Calu3 (cell line): ENCODE results near the gene KCNAB1. TPM values are rescaled to one million over a fixed set of nuclear protein-coding genes. Genes with fewer than 3 reads are reported as not detected.

Experiments
- BruUV-seq: library from RNA; stranded (reverse); fragments of 400-500 nt; replicated peaks from 2 replicates; lab custom pipeline; 2021; lab: Mats Ljungman, UMichigan
- CTCF ChIA-PET: fragments of 300-600 bp; sonication (Branson Sonifier 250); formaldehyde crosslinking; loops from one replicate; lab custom pipeline; 2022; ENCODE audit warnings: antibody characterized with exemption; lab: Charles Lee
- DNase-seq: peaks from one replicate; pipeline ENCODE4 v3.0.0; 2022
- H3K27ac Mint-ChIP-seq: one replicate; pipeline ENCODE4 v1.8.0; 2022; ENCODE audit warnings: mixed read lengths; ENCODE audit not compliant: unreplicated experiment
- H3K27me3 Mint-ChIP-seq: one replicate; pipeline ENCODE4 v1.8.0; 2022; ENCODE audit warnings: mixed read lengths; ENCODE audit not compliant: unreplicated experiment
- H3K36me3 Mint-ChIP-seq: one replicate; pipeline ENCODE4 v1.8.0; 2022; ENCODE audit warnings: mild to moderate bottlenecking, moderate library complexity, mixed read lengths; ENCODE audit not compliant: insufficient read depth, unreplicated experiment
- H3K4me1 Mint-ChIP-seq: one replicate; pipeline ENCODE4 v1.8.0; 2022; ENCODE audit warnings: mild to moderate bottlenecking, low read depth, mixed read lengths; ENCODE audit not compliant: unreplicated experiment
- H3K4me3 Mint-ChIP-seq: one replicate; pipeline ENCODE4 v1.8.0; 2022; ENCODE audit warnings: mild to moderate bottlenecking, low read depth, moderate library complexity, mixed read lengths; ENCODE audit not compliant: unreplicated experiment
- H3K9me3 Mint-ChIP-seq: one replicate; pipeline ENCODE4 v1.8.0; 2022; ENCODE audit warnings: low read depth, mixed read lengths; ENCODE audit not compliant: unreplicated experiment
- CTCF ChIP-seq: fragments of 200-600 bp; IDR thresholded peaks from one replicate; pipeline ENCODE4 v1.8.0; 2022; ENCODE audit warnings: antibody characterized with exemption; ENCODE audit not compliant: unreplicated experiment
- intact Hi-C: fragments of 100-400 bp; cut with micrococcal nuclease; formaldehyde crosslinking; loops from one replicate; pipeline ENCODE4 v1.10.0; 2022; ENCODE audit not compliant: unreplicated experiment
- total RNA-seq: library from RNA; stranded (reverse); gene quantifications from 2 replicates; pipeline ENCODE4 v1.2.3, GENCODE V29; 2022

Gene KCNAB1
- total RNA-seq, 1 experiment from 2014 or later, result 1.6 TPM

GRCh38 chr3:156297582-156297981 lies 177.2 kb downstream of the KCNAB1 start:
- H3K4me1 Mint-ChIP-seq, result no peaks in the 10 kb centered on the region
- H3K27me3 Mint-ChIP-seq, result peaks cover 13% of the 10 kb centered on the region
- CTCF ChIA-PET, result no interaction called here
- no TSS peak for BruUV-seq
- no peak overlapping the region for H3K27ac Mint-ChIP-seq
- intact Hi-C loops, result no loop called here
- no peaks in the 10 kb centered on the region for H3K36me3 Mint-ChIP-seq
- no peak overlapping the region for H3K4me3 Mint-ChIP-seq
- DNase-seq, result no peak
- no peaks in the 10 kb centered on the region for H3K9me3 Mint-ChIP-seq
- no peak for TF ChIP-seq CTCF

DNA sequence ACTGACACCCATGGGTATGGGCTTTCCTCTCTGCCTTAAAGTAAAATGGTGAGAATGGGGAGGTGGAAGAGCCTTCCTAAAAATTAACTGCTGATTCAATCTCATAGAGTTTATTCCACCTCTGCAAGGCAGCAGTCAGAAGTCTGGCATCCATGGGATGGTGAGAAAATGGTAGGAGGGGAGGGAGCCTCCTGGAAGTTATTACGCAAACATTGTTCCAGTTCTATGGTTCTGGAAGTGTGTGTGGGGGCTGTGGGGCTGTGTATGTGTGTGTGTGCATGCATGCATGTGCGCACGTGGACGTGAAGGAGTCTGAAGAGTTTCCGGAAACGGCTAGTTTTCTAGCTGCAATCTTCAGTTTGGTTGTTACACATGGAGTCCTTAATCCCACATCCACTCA lies 177.6 kb downstream of the KCNAB1 start:
- Mint-ChIP-seq H3K9me3 (no peaks in the 10 kb centered on the region), H3K4me1 (no peaks in the 10 kb centered on the region), H3K27me3 (peaks cover 12% of the 10 kb centered on the region), H3K4me3 (no peak overlapping the region), H3K36me3 (no peaks in the 10 kb centered on the region), H3K27ac (no peak overlapping the region)
- CTCF ChIA-PET, result no interaction called here
- DNase-seq, result no peak
- BruUV-seq, result no TSS peak
- no peak for TF ChIP-seq CTCF
- intact Hi-C loops, result no loop called here

GRCh38 chr3:156298938-156299337 lies 178.6 kb downstream of the KCNAB1 start:
- DNase-seq, result no peak
- TF ChIP-seq CTCF, result no peak
- CTCF ChIA-PET, result no interaction called here
- Mint-ChIP-seq H3K27ac (no peak overlapping the region), H3K4me3 (no peak overlapping the region), H3K9me3 (no peaks in the 10 kb centered on the region), H3K36me3 (no peaks in the 10 kb centered on the region), H3K27me3 (peaks cover 4% of the 10 kb centered on the region), H3K4me1 (peaks cover 6% of the 10 kb centered on the region)
- intact Hi-C loops, result no loop called here
- no TSS peak for BruUV-seq

DNA sequence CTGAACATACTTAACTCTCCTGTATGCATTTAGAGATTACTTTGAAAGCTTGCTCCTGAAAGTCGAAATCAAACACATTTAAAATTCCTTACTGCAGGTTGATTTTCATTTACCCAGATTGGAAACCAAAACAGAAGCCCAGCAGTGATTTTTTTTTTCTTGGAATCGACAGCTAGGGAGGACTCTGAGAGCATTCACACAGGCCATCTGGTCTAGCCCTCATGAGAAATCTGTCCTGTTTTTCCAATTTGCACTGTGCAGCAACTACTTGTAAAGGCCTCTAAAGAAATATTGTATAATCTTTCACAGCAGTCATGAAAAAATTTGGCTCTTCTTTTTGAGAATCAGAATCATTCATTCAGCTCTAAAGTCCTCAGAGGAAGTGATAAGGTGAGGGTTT lies 179.2 kb downstream of the KCNAB1 start:
- Mint-ChIP-seq H3K27me3 (no peaks in the 10 kb centered on the region), H3K4me3 (no peak overlapping the region), H3K36me3 (no peaks in the 10 kb centered on the region), H3K27ac (no peak overlapping the region), H3K9me3 (no peaks in the 10 kb centered on the region), H3K4me1 (peaks cover 13% of the 10 kb centered on the region)
- intact Hi-C loops, result no loop called here
- no peak for DNase-seq
- TF ChIP-seq CTCF, result no peak
- CTCF ChIA-PET, result interaction anchor here (1.4 kb wide), 1 partner anchor 10 kb away, joined by 3 read pairs; no protein-coding TSS in a partner anchor
- BruUV-seq, result no TSS peak
